ENCODE data around the gene KIAA1328. TPM values are rescaled to one million over a fixed set of nuclear protein-coding genes. Genes with fewer than 3 reads are reported as not detected.

KIAA1328 gene
- total RNA-seq, 3 donors from 2014 or later = 17.4 to 36.1 (median 25.6) TPM

DNA sequence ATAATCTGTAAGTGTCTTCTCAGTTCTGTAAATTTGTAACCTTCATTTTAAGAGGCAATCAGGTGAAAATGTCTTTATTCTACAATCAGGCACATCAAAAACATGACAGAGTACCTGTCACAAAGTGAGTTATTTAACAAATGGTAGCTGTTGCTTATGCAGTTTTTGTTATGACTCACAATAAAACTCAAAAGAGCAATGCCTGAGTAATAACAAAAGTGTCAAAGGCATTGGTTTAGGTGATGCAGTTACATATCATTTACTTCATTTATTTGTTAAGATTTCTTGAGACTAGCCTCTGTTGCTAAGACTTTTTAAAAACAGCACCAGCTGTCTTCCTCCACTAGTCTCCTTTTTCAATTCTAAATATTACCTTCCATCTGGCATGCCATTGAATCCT, 177.8 kb downstream of the KIAA1328 start:
- H3K4me3 ChIP-seq = no peak overlapping the region
- H3K27ac ChIP-seq = no peak overlapping the region
- H3K27me3 ChIP-seq = no peaks in the 10 kb centered on the region
- no peaks in the 10 kb centered on the region for H3K9me3 ChIP-seq
- DNase-seq (ENCODE audit: low spot score in 2 of 2) = no peak
- no peaks in the 10 kb centered on the region for H3K4me1 ChIP-seq
- intact Hi-C loops (cut with DNase I; ENCODE audit: low total_unique reads) = loop anchor here (10.0 kb wide), 1 partner anchor 48 kb away; no protein-coding TSS in a partner anchor
- no peaks in the 10 kb centered on the region for H3K36me3 ChIP-seq
- TF ChIP-seq POLR2A (IDR thresholded peaks at IDR 0.05) (no peak), POLR2AphosphoS5 (IDR thresholded peaks at IDR 0.05) (no peak)
- TF ChIP-seq, protein P1, sequence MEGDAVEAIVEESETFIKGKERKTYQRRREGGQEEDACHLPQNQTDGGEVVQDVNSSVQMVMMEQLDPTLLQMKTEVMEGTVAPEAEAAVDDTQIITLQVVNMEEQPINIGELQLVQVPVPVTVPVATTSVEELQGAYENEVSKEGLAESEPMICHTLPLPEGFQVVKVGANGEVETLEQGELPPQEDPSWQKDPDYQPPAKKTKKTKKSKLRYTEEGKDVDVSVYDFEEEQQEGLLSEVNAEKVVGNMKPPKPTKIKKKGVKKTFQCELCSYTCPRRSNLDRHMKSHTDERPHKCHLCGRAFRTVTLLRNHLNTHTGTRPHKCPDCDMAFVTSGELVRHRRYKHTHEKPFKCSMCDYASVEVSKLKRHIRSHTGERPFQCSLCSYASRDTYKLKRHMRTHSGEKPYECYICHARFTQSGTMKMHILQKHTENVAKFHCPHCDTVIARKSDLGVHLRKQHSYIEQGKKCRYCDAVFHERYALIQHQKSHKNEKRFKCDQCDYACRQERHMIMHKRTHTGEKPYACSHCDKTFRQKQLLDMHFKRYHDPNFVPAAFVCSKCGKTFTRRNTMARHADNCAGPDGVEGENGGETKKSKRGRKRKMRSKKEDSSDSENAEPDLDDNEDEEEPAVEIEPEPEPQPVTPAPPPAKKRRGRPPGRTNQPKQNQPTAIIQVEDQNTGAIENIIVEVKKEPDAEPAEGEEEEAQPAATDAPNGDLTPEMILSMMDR (IDR thresholded peaks at IDR 0.05) = no peak

- H3K4me1 ChIP-seq = no peaks in the 10 kb centered on the region
- no peaks in the 10 kb centered on the region for H3K27me3 ChIP-seq
- peaks cover 15 to 35% of the 10 kb centered on the region in 2 donors for H3K9me3 ChIP-seq
- intact Hi-C loops (cut with DNase I; ENCODE audit: low total_unique reads) = no loop called here
- H3K36me3 ChIP-seq = no peaks in the 10 kb centered on the region
- no peak overlapping the region for H3K4me3 ChIP-seq
- no peak overlapping the region for H3K27ac ChIP-seq
- DNase-seq (ENCODE audit: low spot score in 2 of 2) = no peak
- no peak for TF ChIP-seq POLR2AphosphoS5 (IDR thresholded peaks at IDR 0.05)
- no peak for TF ChIP-seq POLR2A (IDR thresholded peaks at IDR 0.05)
- TF ChIP-seq, protein P1 (IDR thresholded peaks at IDR 0.05) = no peak
Measured at GRCh38 chr18:37012452-37012851, 183.5 kb downstream of the KIAA1328 start.

DNA sequence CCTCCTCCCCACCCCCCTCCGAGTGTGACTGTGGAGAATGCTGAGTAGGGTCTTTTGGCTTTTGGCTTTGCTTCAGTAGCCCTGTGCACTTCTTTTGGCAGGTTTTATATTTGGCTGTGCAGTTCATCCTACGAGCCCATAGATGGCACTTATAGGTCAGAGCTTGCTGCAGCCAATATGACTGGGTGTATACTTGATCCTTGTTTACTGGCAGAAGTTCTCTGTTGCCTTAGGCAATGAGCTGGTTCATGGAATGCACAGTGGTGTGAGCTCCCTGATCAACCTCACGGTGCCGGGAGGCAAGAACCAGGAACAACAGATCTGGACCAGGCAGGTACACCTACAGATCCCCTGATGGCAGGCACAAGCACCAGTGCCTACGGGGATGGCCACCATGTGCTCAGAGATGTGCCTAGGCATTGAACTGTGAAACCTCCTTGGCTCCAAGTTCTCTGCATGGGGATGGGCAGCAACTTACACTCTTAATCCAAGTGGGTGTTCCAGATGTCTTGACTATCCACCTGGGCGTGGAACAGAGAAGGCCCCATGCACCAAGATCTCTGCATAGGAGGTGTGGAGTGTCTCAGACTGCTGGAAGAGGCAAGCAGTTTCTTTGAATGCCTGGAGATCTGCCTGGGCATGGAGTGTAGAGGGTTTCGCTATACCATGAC, 190.4 kb downstream of the KIAA1328 start:
- H3K4me3 ChIP-seq = no peak overlapping the region
- no peak overlapping the region for H3K27ac ChIP-seq
- H3K4me1 ChIP-seq = no peaks in the 10 kb centered on the region
- no peak for DNase-seq (ENCODE audit: low spot score in 2 of 2)
- no peaks in the 10 kb centered on the region for H3K27me3 ChIP-seq
- TF ChIP-seq POLR2A (IDR thresholded peaks at IDR 0.05) (no peak), POLR2AphosphoS5 (IDR thresholded peaks at IDR 0.05) (no peak)
- TF ChIP-seq, protein P1 (IDR thresholded peaks at IDR 0.05) = no peak
- H3K36me3 ChIP-seq = no peaks in the 10 kb centered on the region
- intact Hi-C loops (cut with DNase I; ENCODE audit: low total_unique reads) = no loop called here
- peaks cover 19 to 35% of the 10 kb centered on the region in 2 donors for H3K9me3 ChIP-seq

DNA sequence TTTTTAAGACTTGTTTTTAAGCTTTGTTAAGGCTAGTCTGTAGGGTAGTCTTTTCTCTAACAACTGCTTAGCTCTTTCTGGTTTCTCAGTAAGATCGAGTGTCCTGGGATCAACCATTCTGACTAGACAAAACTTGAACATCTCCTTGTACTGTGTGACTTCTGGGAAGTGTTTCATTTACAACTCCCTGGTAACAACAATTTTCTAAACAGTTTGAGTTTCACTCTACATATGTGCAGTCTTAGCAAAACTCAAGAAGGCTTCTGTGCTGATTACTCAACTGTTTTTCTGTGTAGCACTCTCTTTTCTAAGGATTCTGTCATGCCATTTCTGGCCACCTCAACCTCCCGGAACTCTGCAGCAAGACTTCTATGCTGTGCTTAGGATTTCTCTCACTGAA, 204.5 kb downstream of the KIAA1328 start:
- no peak overlapping the region for H3K27ac ChIP-seq
- no peak for TF ChIP-seq POLR2AphosphoS5 (IDR thresholded peaks at IDR 0.05)
- TF ChIP-seq, protein P1 (IDR thresholded peaks at IDR 0.05) = no peak
- TF ChIP-seq POLR2A (IDR thresholded peaks at IDR 0.05) = no peak
- no peak for DNase-seq (ENCODE audit: low spot score in 2 of 2)
- no peaks in the 10 kb centered on the region for H3K4me1 ChIP-seq
- peaks cover 21 to 24% of the 10 kb centered on the region in 2 donors for H3K9me3 ChIP-seq
- H3K4me3 ChIP-seq = no peak overlapping the region
- no peaks in the 10 kb centered on the region for H3K36me3 ChIP-seq
- H3K27me3 ChIP-seq = no peaks in the 10 kb centered on the region
- intact Hi-C loops (cut with DNase I; ENCODE audit: low total_unique reads) = no loop called here

GRCh38 chr18:37042381-37042780, 213.5 kb downstream of the KIAA1328 start:
- no peak overlapping the region for H3K4me3 ChIP-seq
- H3K27ac ChIP-seq = no peak overlapping the region
- no peak for DNase-seq (ENCODE audit: low spot score in 2 of 2)
- H3K27me3 ChIP-seq = no peaks in the 10 kb centered on the region
- H3K9me3 ChIP-seq = peaks cover 24 to 38% of the 10 kb centered on the region in 2 donors
- TF ChIP-seq POLR2A (IDR thresholded peaks at IDR 0.05) (no peak), POLR2AphosphoS5 (IDR thresholded peaks at IDR 0.05) (no peak)
- TF ChIP-seq, protein P1 (IDR thresholded peaks at IDR 0.05) = no peak
- H3K4me1 ChIP-seq = no peaks in the 10 kb centered on the region
- intact Hi-C loops (cut with DNase I; ENCODE audit: low total_unique reads) = no loop called here
- H3K36me3 ChIP-seq = no peaks in the 10 kb centered on the region
